Natural killer cell treated with Interleukin-12 subunit alpha and Interleukin-12 subunit beta and Interleukin-15 and Interleukin-18, amount 100 ng/mL, for 72 hours (primary cell): ENCODE data around the gene UTP15. TPM values are rescaled to one million over a fixed set of nuclear protein-coding genes. Genes with fewer than 3 reads are reported as not detected.

ENCODE experiments used
- ATAC-seq, 2 donors: fragments of 150-1000 bp; cut with Tn5 transposase in 1 of 2; sonication (Bioruptor Pico), chemical (Tn5 transposase) in 1 of 2; 2 replicates each; pipeline ENCODE4 v1.10.0; 2021
- DNase-seq: peaks from one replicate; pipeline ENCODE4 v3.0.0; 2022; ENCODE audit warnings: low spot score
- H3K27ac Mint-ChIP-seq, 2 donors: 1 replicate in 1 of 2; 2 replicates in 1 of 2; pipeline ENCODE4 v1.8.0; 2022; ENCODE audit warnings: mixed read lengths in 2 of 2, mild to moderate bottlenecking in 1 of 2, moderate library complexity in 1 of 2
- H3K27me3 Mint-ChIP-seq, 2 donors: 1 replicate in 1 of 2; 2 replicates in 1 of 2; pipeline ENCODE4 v1.8.0; 2022; ENCODE audit warnings: mixed read lengths in 2 of 2
- H3K36me3 Mint-ChIP-seq: one replicate; pipeline ENCODE4 v1.8.0; 2022; ENCODE audit warnings: mixed read lengths
- H3K4me1 Mint-ChIP-seq, 2 donors: 1 replicate in 1 of 2; 2 replicates in 1 of 2; pipeline ENCODE4 v1.8.0; 2022; ENCODE audit warnings: low read depth in 2 of 2, mixed read lengths in 2 of 2, mild to moderate bottlenecking in 1 of 2
- H3K4me3 Mint-ChIP-seq: one replicate; pipeline ENCODE4 v1.8.0; 2022; ENCODE audit warnings: mixed read lengths
- H3K9me3 Mint-ChIP-seq: 2 replicates; pipeline ENCODE4 v1.8.0; 2022; ENCODE audit warnings: mixed read lengths
- total RNA-seq, 2 donors: library from RNA; stranded (reverse); gene quantifications; one replicate each; pipeline ENCODE4 v1.2.3, GENCODE V29; 2022

The UTP15 gene
- total RNA-seq, 2 donors from 2014 or later = 34.9 to 55.1 TPM

DNA sequence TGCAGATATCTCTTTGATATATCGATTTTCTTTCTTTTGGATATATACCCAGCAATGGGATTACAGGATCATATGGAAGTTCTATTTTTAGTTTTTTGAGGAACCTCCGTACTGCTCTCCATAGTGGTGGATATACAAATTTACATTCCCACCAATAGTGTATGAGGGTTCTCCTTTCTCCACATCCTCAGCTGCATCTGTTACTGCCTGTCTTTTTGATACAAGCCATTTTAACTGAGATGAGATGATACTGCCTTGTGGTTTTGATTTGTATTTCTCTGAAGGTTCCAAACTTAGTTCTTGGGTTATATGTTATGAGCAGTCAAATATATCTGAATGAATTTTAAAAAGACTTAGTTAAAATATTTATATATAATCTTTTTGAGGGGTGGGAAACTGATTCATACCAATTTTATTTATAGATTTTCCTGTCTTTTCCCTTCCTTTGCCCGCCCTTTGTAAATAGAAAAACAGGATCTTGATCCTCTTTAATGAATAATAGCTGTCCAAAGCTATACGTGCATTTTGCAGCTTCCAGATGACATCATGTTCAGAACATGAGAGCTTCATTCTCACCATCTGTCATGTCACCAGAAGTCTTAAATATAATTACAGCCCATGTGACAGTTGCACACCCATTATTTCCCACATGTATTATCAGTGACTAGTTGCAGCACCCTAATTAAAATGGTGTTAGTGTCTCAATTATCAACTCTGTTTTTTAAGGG lies 54.2 kb downstream of the UTP15 start:
- H3K4me1 Mint-ChIP-seq = no peaks in the 10 kb centered on the region
- H3K4me3 Mint-ChIP-seq = no peak overlapping the region
- ATAC-seq (no peak), DNase-seq (no peak)
- H3K36me3 Mint-ChIP-seq = no peaks in the 10 kb centered on the region
- no peak overlapping the region for H3K27ac Mint-ChIP-seq
- no peaks in the 10 kb centered on the region for H3K9me3 Mint-ChIP-seq
- peaks cover 5 to 7% of the 10 kb centered on the region in 2 donors for H3K27me3 Mint-ChIP-seq

DNA sequence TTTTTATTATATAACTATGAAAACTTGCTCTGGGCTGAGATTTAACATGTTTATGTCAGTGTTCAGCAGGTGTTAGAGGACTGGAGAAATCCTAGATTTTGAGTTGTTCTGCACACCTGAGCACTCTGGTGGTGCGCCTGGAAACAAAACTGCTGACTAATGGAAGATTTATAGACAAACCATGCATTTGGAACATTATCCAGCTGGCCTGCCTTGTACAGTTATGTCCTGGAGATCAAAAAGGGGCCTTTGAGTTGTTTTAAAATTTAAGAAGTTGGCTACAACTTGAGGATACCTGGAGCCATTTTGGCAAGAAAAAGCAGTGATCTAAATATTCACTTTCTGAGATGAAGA lies 54.8 kb downstream of the UTP15 start:
- DNase-seq (no peak), ATAC-seq (no peak)
- no peak overlapping the region for H3K4me3 Mint-ChIP-seq
- no peak overlapping the region for H3K27ac Mint-ChIP-seq
- no peaks in the 10 kb centered on the region for H3K9me3 Mint-ChIP-seq
- no peaks in the 10 kb centered on the region for H3K4me1 Mint-ChIP-seq
- peaks cover 3 to 7% of the 10 kb centered on the region in 2 donors for H3K27me3 Mint-ChIP-seq
- no peaks in the 10 kb centered on the region for H3K36me3 Mint-ChIP-seq

DNA sequence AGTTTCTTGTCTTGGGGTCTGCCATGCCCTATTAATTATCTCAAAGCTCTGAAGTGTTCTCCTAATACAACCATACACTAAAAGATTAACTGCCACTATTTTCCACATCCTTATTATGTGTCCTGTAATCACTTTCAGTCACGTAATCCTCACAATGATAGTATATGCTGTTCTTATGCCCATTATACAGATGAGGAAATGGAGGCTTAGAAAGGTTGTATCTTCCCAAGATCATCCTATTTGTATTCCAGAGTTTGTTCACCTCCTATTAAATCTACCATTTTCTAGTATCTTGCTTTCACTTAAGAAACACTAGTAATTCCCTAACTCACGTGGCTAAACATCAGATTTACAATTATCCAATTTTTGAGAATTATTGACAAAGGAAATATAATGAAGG lies 57.5 kb downstream of the UTP15 start:
- no peak overlapping the region for H3K27ac Mint-ChIP-seq
- no peaks in the 10 kb centered on the region for H3K9me3 Mint-ChIP-seq
- DNase-seq = no peak
- H3K4me1 Mint-ChIP-seq = no peaks in the 10 kb centered on the region
- H3K27me3 Mint-ChIP-seq = peaks cover 3 to 14% of the 10 kb centered on the region in 2 donors
- H3K4me3 Mint-ChIP-seq = no peak overlapping the region
- H3K36me3 Mint-ChIP-seq = no peaks in the 10 kb centered on the region
- ATAC-seq = no peak

DNA sequence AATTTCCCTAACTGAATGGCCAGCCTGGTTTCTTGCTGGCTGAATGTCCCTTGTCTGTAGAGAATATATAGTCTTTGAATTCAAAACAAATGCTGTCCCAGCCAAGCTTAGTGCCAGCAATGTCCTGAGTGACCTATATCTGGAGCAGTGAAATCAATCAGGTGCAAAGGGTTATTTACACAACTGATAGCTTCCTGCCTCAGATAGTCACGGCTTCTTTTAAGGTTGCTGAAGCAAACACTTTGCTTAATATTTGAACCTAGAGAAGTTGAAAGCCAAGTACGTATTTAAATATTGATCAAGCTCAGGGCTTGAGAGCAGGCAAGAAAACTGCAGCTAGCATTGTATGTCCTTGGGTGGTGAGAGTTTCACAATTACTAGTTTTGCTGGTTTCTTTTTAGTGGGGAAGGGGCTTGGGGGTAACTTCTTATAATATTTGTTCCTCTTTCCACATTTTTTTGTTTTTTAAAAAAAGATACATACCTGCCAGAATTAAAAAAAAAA lies 58.4 kb downstream of the UTP15 start:
- H3K27me3 Mint-ChIP-seq = peaks cover 6 to 20% of the 10 kb centered on the region in 2 donors
- no peak for ATAC-seq
- no peak overlapping the region for H3K4me3 Mint-ChIP-seq
- no peaks in the 10 kb centered on the region for H3K9me3 Mint-ChIP-seq
- H3K36me3 Mint-ChIP-seq = no peaks in the 10 kb centered on the region
- DNase-seq = no peak
- H3K4me1 Mint-ChIP-seq = no peaks in the 10 kb centered on the region
- H3K27ac Mint-ChIP-seq = no peak overlapping the region

DNA sequence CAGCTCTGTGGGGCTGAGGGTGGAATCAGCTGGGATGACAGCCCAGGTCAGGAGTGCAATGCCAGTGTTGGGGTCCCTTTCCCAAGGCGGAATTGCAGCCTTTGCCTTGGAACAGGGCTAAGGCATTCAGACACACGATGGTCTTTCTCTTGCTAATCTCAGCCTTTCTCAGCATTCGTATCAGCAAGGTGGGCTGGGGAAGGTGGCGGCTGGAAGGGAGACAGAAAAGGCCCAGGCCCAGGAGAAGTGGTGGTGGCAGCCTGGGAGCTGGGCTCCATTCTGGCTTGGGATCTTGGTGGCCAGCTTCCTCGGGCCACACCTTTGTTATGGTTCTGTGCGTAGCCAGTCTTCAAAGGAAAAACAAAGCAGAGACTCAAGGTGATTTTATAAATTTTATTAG lies 59.3 kb downstream of the UTP15 start:
- ATAC-seq = no peak
- H3K27me3 Mint-ChIP-seq = peaks cover 9 to 22% of the 10 kb centered on the region in 2 donors
- H3K4me1 Mint-ChIP-seq = no peaks in the 10 kb centered on the region
- no peak overlapping the region for H3K27ac Mint-ChIP-seq
- DNase-seq = no peak
- no peaks in the 10 kb centered on the region for H3K9me3 Mint-ChIP-seq
- H3K36me3 Mint-ChIP-seq = no peaks in the 10 kb centered on the region
- peak overlapping the region; percentile 75 for H3K4me3 Mint-ChIP-seq

DNA sequence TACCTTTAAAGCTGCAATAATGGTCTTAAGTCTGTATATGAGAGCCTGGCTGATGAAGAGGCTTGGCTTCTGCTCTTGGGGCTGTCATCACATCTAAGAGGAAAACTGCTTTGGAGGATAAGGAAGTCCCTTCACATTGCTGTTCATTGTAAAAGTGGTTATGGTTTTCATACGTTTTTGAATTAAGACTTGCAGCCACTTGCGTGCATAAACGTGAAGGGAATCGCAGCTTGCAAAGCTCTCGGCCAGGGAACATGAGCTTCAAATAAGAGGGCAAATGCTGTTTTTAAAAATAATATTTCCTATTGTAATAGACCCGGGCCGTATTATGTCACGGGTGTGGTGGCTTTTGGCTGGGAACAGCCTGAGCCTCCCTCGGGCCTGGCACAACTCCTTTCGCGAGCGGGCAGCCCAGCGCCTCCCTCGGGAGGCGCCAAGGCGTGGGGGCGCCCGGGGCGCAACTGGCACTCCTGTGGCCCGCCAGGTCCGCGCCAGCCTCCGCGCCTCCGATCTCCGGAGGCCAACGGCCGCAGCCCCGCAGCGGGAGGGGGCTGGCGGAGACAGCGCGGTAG lies 59.9 kb downstream of the UTP15 start:
- ATAC-seq = no peak
- Mint-ChIP-seq H3K27me3 (peaks cover 9 to 22% of the 10 kb centered on the region in 2 donors), H3K4me1 (no peaks in the 10 kb centered on the region)

DNA sequence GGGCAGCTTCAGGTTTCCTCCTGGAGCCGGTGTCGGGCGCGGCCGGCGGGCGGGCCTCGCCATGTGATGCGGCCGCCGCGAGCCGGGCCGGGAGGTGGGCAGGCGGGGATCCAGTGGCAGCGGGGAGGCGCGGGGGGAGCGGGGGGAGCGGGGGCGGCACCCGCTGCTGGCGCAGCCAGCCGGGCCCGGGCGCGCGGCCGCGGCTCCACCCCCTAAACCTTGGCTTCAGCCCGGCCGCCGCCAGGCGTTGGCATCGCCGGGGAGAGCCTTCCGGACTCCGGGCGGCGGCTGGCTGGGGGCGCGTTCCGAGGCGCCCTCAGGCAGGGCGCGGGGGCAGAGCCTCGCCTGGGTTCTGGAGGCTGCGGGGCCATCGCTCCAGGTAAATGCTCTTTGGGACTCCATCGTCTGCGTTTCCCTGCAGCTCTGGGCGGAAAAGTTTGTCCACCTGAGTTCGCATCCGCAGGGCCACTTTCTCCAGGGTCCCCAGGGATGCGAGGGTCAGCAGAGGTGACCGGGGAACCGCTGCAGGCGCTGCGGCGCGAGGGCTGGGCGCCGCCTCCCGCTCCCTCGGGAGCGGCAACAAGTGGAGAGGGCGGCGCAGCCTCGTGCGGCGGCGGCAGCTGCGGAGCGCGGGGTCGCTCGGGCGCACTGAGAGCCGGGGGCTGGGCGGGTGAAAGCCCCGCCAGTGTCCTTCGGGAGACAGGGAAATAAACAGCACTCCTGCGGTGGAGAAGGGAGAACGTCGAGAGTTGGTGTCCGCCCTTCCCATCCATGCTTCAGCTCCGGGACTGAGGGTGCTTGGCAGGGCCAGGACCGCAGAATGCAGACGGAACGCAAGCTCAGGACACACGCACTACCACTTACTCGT lies 60.6 kb downstream of the UTP15 start, which contains the start of gene ARHGEF28:
ARHGEF28 (plus strand) TSS at position 253 of the 868 bp plus-strand sequence. CDS start 58,656 bp downstream, outside the sequence.
- H3K4me1 Mint-ChIP-seq = no peaks in the 10 kb centered on the region
- H3K36me3 Mint-ChIP-seq = no peaks in the 10 kb centered on the region
- peak; percentile 93 to 94 for ATAC-seq
- DNase-seq = peak; percentile 76
- peak within 1 kb of the TSS; percentile 75 for H3K4me3 Mint-ChIP-seq
- no peaks in the 10 kb centered on the region for H3K9me3 Mint-ChIP-seq
- no peak within 1 kb of the TSS for H3K27ac Mint-ChIP-seq
- H3K27me3 Mint-ChIP-seq = peaks cover 9 to 22% of the 10 kb centered on the region in 2 donors

More for the DNA sequence above, 59.9 kb downstream of the UTP15 start:
- Mint-ChIP-seq H3K36me3 (no peaks in the 10 kb centered on the region), H3K27ac (no peak overlapping the region), H3K9me3 (no peaks in the 10 kb centered on the region), H3K4me3 (peak overlapping the region; percentile 75)
- no peak for DNase-seq

DNA sequence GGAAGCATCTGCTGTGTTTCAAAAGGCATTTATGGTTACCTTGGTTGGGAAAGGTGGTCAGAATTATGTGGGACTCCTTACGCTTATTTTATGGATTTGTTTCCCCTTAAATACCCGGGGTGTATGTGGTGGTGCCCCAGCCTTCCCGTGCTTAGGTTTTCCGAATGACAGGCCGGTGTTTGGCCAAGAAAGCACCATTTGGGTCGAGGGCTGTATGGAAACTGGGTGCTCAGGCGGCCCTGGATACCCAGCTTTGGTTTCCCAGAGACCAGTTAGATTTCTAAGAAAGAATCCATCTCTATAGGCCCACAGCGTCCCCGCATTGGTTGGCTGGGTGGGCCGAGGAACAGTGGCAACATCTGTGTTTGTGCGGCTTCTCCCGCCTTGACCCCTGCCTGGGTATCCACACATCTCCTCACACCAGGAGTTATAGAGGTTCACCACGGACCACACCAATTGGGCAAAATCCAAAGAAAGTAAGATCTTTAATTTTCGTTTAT lies 61.3 kb downstream of the UTP15 start:
- DNase-seq (no peak), ATAC-seq (no peak)
- H3K9me3 Mint-ChIP-seq = no peaks in the 10 kb centered on the region
- no peak overlapping the region for H3K27ac Mint-ChIP-seq
- no peaks in the 10 kb centered on the region for H3K4me1 Mint-ChIP-seq
- no peaks in the 10 kb centered on the region for H3K36me3 Mint-ChIP-seq
- peak overlapping the region; percentile 48 for H3K4me3 Mint-ChIP-seq
- H3K27me3 Mint-ChIP-seq = peaks cover 13 to 22% of the 10 kb centered on the region in 2 donors

DNA sequence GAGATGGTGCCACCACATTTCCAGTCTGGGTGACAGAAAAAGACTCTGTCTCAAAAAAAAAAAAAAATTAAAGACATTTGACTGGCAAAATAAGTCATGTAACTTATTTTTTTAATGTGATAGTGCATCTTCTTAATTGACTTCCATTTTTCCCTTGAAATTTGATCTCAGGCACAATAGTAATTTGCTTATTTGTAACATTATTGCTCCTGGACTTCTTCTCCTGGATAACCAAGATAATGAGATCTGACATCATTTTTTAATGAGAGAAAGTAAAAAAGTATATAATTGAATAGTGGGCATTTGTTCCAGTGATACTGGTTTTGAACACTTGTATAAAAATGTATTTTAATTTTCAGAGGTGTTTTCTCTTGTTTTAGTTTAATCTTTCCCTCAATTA lies 63.9 kb downstream of the UTP15 start:
- H3K27ac Mint-ChIP-seq = no peak overlapping the region
- no peak for ATAC-seq
- no peak overlapping the region for H3K4me3 Mint-ChIP-seq
- no peaks in the 10 kb centered on the region for H3K9me3 Mint-ChIP-seq
- H3K4me1 Mint-ChIP-seq = no peaks in the 10 kb centered on the region
- H3K36me3 Mint-ChIP-seq = no peaks in the 10 kb centered on the region
- H3K27me3 Mint-ChIP-seq = peaks cover 10 to 15% of the 10 kb centered on the region in 2 donors
- no peak for DNase-seq

DNA sequence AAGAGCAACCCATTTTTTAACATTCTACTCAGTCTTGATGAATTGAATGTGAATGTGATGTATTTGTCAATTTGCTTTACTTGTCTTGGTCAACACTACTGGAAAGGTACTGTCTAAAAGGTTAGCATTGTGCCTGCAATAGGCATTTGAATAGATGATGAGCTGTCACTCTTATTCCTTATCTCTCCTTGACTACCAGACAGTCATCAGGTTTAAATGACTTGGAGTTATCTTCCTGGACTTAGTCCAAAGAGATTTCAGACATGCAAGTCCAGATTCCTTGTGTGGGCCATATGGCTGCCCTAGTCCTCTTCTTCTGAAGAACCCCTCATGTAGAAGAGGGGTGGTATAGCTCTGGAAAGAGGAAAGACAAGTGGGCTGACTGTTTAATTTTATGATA lies 65.2 kb downstream of the UTP15 start:
- Mint-ChIP-seq H3K4me1 (no peaks in the 10 kb centered on the region), H3K9me3 (no peaks in the 10 kb centered on the region), H3K36me3 (no peaks in the 10 kb centered on the region), H3K4me3 (no peak overlapping the region), H3K27me3 (peaks cover 12 to 15% of the 10 kb centered on the region in 2 donors), H3K27ac (no peak overlapping the region)
- ATAC-seq (no peak), DNase-seq (no peak)

DNA sequence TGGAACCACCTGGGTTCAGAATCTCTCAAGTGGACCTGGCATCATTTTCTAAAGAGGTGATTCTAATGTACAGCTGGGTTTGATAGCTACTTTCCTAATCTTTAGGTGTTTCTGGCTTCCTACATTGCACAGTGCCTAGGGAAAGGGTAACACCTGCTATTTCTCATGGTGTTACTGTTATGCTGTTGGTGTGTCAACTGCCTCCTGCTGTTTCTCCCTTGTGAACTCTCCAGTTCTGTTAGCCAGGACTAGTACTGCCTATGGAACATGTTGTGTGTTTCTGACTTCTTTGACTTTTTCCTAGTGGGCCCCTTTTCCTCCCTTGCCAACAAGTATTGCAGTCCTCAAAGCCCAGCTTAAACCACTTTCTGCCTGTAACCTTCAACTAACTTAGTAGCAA lies 66.0 kb downstream of the UTP15 start:
- Mint-ChIP-seq H3K4me3 (no peak overlapping the region), H3K4me1 (no peaks in the 10 kb centered on the region), H3K27me3 (peaks cover 12 to 15% of the 10 kb centered on the region in 2 donors), H3K27ac (no peak overlapping the region), H3K36me3 (no peaks in the 10 kb centered on the region), H3K9me3 (no peaks in the 10 kb centered on the region)
- ATAC-seq (no peak), DNase-seq (no peak)
